COLO829 (cell line): ENCODE results near the gene HSPBP1.
A peak's percentile ranks its signal among the peaks of the same experiment; 100 is the strongest.

ENCODE experiments used
- DNase-seq: peaks from one replicate; pipeline ENCODE4 v3.0.0; 2012; ENCODE audit warnings: low spot score

The HSPBP1 gene

DNA sequence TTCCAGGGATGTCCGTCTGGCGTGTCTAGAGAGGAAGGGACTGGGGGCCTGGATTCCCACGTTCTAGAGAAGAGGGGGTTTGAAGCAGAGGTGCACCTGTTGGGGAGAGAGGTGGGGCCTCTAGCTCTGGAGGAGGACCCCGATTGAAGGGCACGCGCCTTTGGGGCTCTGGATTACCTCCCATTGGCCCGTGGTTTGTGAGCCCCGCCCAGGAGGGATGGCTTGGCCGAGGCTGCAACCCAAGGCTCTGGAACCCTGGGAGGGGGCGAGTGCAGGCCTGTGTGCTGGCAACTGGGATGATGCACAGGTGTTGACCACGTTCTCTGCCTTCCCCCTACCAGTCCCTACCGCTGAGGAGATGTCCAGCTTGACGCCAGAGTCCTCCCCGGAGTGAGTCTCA is 25.1 kb upstream of the HSPBP1 start:
- no peak for DNase-seq

DNA sequence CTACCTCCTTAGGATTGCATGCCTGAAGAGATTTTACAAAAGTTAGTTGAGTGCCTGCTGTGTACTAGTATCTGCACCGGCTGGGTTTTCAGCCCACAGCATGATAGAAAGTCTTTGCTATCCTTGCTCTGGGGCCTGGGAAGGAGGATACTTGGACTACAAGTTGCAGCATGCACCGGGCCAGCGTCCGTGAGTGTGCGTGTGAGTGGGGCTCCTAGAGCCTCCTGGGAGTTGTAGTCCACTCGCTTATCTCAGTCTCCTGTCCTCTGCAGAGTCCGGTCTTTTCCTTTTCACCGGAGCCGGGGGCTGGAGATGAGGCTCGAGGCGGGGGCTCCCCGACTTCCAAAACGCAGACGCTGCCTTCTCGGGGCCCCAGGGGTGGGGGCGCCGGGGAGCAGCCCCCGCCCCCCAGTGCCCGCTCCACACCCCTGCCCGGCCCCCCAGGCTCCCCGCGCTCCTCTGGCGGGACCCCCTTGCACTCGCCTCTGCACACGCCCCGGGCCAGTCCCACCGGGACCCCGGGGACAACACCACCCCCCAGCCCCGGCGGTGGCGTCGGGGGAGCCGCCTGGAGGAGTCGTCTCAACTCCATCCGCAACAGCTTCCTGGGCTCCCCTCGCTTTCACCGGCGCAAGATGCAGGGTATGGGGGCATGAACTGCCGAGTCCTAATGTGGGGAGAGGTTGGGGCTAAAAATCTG is 24.5 kb upstream of the HSPBP1 start:
- peak; percentile 61 for DNase-seq

DNA sequence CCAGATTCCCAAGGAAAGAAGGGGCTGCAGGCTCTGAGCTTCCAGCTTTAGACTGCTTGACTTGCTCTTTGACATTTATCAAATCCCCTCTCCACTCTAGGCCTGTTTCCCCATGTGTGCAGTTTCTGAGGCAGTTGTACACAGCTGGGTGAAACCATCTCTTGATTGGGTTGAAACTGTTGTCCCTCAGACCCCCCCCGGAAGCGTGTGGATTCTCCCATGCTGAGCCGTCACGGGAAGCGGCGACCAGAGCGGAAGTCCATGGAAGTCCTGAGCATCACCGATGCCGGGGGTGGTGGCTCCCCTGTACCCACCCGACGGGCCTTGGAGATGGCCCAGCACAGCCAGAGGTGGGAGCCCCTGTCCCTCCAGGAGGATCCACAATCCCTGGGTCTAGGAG is 23.6 kb upstream of the HSPBP1 start:
- DNase-seq, result no peak

DNA sequence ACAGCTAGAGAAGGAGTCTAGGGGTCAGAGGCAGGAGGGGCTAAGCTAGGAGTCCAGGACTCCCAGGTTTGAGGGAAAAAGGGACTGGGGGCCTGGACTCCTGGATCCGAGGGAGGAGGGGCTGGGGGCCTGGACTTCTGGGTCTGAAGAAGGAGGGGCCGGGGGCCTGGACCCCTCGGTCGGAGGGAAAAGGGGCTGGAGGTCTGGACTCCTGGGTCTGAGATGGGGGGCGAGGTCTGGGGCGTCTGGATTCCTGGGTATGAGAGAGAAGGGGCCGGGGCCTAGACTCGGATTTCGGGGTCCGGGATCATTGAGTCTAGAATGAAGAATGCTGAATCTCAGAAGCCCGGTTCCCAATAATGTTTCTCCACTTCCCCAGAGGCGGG is 22.4 kb upstream of the HSPBP1 start:
- DNase-seq, result no peak

DNA sequence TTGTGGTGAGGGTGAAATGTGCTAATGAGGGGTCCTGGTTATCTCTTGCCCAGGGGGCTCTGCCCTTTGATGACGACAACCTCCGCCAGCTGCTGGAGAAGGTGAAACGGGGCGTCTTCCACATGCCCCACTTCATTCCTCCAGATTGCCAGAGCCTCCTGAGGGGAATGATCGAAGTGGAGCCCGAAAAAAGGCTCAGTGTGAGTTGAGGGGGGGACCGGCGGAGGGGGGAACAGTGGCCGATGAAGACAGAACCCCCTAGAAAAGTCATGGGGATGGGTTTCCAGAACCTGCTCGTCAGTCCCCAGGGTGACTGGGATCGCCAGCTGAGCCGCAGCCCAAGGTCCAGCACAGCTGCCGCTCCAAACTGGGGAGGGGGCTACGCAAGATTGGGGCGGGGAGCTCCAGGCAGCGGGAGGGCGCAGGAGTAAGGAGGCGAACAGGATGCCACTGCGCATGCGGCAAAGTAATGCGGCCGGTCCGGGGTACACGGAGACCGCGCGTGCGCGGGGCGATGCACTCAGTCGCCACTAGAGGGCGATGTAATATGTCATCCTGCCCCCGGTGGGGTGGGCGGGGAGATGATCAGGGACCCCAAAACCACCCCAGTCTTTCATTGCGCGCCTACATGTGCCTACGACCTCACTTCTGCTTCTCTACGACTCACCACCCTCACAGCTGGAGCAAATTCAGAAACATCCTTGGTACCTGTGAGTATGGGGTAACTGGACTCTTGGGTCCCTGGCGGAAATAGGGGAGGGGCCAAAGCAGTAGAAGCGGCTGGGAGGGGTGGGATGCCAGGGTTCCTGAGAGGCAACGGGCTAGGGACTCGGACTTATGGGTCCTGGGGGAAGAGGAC is 21.8 kb upstream of the HSPBP1 start:
- DNase-seq, result peak; percentile 98

DNA sequence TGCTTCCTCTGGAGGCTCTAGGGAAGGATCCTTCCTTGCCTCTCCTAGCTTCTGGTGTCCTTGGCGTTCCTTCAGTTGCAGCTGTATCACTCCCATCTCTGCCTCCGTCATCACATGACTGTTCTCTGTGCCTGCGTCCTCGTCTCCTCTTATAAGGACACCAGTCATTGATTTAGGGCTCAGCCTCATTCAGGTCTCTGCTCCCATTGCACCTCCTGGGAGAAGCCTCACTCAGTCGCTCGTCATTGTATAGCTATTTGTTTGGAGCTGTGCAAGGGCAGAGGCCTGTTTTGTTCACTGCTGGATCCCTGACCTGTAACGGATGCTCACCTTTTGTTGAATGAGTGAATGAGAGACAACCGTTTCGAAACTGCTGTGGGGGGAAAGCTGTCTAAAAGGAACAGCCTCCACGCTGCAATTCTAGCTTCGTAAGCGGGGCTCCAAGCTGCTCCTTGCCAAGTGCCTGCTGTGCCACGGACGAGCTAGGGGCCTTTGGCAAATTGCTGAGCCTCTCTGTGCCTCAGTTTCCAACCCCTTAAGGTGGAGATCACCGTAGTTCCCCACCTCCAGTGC is 21.1 kb upstream of the HSPBP1 start:
- no peak for DNase-seq

DNA sequence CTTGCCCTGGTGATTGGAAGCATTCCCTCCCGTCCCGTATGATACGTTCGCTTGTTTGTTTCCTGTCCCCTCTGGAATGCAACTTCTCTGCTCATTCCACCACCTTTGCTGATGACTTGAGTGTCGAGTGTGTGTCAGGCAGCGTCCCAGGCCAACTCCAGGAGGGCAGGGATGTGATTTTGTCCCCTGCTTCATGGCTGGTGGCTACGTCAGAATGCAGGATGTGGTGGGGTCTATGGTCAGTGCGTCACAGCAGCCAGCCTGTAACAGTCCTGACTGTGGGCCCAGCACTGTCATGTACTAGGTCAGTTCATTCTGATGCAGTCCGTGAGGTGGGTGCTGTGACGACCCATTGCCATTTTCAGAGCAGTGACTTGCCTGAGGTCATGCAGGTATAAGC is 20.1 kb upstream of the HSPBP1 start:
- no peak for DNase-seq

DNA sequence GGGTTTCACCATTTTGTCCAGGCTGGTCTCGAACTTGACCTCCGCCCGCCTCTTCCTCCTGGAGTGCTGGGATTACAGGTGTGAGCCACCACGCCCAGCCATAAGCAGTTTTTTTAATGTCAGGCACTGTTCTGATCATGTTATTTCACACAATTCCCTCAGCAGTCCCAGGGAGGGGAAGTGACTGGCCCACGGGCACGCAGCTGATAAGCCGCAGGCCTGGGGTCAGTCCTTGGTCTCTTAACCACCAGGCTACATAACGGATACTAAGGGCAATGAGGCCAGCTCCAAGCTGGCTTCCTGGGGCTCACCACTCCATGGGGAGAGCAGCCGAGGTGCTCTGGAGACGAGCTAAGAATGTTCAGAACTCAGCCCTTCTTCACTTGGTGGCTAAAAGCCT is 17.4 kb upstream of the HSPBP1 start:
- no peak for DNase-seq

DNA sequence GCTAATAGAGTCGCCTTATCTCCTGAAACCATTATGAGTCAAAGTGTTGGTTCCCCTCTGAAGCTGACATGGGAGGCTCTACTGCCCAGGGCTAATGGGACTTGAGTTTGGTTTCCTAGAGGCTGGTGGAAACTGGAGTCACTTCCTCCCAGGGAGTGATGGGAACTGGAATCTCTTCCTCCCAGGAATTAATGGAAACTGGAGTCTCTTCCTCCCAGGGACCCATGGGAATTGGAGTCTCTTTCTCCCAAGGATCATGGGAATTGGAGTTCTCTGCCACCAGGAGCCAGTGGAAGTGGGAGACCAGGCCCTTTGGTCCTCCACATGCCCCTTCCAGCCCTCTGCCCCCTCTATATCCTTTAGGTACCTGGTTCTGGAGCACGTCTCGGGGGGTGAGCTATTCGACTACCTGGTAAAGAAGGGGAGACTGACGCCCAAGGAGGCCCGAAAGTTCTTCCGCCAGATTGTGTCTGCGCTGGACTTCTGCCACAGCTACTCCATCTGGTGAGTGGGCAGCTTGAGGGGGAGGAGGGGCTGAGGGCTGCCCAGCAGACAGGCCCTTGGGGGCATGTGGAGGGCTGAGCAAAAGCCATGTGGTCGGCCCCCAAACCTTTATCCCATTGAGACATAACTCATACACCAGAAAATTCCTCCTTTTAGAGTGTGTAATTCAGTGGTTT is 9.3 kb upstream of the HSPBP1 start:
- DNase-seq, result no peak

DNA sequence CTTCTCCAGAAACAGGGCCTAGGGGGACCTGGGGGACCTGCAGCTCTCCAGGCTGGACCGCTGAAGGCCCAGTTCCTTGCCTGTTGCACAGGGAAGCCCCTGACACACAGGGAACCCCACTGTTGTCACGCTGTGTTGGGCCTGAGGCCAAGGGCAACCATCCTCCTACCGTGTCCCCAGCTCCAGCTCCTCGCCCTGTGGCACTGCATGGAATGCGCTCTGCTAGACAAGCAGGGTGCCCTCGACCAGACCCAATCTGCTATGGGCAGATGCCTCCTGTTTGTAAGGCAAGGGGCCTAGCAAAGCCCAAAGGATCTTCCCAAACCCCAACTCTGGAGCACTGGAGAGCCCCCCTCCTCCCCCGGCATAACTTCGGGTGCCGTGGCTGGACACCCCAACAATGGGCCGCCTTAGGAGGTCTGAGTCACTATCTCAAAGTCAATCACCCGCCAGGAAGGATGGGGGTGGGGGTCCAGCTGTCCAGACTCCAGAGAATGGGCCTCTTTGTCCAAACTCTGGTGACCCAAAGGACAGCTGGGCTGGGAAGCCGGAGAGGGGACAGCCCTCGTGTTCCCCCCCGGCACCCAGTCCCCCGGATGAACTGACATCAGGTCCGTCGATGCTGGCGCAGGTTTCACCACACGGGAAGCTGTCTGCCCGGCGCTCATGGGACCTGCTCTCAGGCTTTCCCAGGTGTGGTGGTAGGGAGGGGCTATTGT is 7.6 kb upstream of the HSPBP1 start:
- no peak for DNase-seq

DNA sequence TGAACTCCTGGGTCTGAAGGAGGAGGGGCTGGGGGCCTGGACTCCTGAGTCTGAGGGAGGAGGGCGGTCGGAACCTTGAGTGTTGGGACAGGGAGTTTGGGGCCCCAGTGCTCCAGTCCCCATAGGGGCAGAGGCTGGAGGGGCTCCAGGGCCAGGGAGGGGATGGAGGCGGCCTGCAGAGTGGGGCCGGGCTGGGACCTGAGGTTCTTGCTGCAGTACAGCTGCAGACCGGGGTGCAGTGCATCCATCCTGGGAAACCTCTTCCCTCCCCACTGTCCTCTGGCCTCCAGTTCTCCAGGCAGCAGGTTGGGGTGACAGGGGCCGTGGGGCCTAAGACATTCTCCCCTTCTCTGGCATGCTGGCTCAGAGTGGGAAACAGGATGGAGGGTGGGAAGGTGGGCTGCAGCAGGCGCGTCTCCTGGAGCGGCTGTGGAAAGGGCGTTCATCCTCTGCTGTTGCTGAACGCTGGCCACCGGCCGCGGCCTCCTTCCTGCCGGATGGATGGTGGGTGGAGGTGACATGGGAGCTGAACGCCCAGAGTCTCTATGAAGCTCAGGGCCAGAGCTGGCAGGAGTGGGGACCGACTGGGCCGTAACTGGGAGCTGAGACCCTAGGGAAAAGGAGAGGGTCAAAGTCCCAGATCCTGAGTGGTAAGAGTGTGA is 5.5 kb upstream of the HSPBP1 start:
- DNase-seq, result no peak

DNA sequence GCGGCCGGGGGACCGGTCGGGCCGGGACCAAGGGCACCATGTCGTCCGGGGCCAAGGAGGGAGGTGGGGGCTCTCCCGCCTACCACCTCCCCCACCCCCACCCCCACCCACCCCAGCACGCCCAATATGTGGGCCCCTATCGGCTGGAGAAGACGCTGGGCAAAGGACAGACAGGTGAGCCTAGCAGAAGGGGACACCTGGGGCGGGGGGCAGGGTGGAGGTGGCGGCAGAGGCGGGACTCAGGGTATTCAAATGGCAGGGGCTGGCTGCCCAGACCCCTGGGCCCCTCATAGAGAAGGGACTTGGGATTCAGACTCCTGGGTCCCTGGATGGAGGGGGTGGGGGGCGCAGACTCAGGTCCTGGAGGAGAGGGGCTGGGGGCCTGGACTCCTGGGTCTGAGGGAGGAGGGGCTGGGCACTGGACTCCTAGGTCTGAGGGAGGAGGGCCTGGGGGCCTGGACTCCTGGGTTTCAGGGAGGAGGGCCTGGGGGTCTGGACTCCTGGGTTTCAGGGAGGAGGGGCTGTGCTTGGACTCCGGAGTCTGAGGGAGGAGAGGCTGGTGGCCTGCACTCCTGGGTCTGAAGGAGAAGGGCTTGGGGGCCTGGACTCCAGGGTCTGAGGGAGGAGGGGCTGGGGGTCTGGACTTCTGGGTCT is 4.6 kb upstream of the HSPBP1 start:
- DNase-seq, result no peak

DNA sequence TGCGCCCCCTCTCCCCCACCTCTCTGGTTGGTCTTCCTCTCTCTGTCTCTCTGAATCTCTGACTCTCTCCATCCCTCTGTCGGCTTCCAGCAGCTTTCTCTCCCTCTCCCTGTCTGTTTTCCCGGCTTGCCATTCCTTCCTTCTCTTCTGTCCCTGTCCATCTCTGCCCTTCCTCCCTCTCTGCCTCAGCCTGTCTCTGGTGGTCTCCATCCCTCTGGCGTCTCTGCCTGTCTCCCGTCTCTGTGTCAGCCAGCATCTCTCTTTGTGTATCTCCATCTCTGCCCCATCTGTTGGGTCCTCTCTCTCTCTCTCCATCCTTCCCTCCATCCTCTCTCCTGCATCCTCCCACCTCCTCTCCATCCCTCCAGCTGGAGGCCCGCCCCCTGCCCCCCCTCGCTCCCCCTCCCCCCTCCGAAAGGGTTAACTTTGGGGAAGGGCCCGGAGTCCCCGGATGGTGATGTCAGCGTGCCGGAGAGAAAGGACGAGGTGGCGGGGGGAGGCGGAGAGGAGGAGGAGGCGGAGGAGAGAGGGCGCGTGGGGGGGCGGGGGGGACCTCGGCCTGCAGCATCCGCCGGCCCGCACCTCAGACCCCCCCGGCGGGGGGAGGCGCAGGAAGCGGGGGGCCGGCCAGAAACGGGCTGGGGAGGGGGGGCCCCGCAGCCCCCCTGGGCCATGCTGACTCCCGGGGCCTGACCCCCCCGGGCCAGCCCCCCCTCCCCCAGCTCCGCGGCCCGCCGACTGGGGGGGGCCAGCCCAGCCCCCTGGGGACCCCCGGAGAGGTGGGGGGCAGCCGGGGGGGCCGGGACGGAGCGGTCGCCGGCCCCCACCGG is 3.9 kb upstream of the HSPBP1 start, which contains the start of gene BRSK1:
Gene BRSK1 (plus strand): TSS at position 450 of the 830 bp plus-strand sequence. CDS start 446 bp downstream, outside the sequence.
- DNase-seq, result no peak

DNA sequence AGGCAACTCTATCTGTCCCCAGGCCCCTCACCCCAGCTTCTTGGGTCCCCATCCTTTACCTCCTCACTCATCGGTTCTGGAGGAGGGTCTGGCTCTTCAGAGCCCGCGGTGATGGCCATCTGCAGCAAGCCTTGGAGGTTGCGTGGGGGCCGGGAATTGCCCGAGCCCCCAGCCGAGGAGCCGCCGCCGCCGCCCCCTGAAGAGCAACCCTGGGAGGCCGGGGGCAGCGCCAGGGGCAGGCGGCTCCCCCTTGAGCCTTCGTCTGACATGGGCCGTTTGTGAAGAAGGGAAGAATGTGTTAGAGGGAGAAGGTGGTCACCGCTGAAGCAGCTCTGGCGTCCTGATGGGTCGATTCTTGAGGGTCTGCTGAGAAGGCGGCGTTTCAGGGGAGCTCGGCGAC is 570 bp downstream of the HSPBP1 start:
- no peak for DNase-seq

DNA sequence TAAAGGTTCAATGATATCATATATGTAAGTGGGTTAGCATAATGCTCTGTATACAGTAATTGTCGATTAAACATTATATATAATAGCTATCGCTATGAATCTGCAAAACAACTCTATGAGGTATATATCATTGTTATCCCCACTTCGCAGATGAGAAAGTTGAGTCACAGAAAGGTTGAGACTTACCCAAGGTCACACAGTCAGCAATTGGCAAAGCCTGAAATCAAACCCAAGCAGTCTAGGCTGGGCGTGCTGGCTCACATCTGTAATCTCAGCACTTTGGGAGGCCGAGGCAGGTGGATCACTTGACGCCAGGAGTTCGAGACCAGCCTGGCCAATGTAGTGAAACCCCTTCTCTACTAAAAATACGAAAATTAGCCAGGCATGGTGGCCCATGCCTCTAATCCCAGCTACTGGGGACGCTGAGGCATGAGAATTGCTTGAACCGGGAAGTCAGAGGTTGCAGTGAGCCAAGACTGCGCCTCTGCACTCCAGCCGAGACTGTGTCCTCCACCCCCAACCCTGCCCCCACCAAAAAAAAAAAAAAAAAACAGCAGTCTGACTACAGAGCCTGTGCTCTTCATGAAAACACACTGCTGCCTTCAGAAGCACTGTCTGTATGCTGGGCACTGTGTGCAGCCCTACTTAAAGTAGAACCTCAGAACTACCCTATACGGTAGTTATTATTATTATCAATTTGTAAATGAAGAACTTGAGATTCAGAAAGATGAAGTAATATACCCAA is 1.3 kb downstream of the HSPBP1 start:
- no peak for DNase-seq

DNA sequence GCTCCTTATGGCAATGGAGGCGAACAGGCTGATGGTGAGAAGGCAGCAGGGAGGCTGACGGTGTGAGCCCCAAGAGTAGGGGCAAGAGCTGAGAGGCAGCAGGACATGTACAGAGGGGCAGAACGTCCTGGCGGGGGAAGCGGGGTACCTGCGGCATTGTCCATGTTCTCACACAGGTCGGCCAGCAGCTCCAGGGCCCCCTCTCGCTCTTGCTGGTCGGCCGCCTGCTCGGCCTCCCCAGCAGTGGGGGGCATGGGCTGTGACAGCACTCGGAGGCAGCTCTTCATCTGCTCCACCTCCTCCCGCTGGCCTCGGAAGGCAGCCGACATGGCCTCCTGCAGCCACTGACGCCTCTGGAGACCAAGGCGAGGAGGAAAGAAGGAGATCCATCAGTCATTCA is 2.4 kb downstream of the HSPBP1 start:
- DNase-seq, result no peak

DNA sequence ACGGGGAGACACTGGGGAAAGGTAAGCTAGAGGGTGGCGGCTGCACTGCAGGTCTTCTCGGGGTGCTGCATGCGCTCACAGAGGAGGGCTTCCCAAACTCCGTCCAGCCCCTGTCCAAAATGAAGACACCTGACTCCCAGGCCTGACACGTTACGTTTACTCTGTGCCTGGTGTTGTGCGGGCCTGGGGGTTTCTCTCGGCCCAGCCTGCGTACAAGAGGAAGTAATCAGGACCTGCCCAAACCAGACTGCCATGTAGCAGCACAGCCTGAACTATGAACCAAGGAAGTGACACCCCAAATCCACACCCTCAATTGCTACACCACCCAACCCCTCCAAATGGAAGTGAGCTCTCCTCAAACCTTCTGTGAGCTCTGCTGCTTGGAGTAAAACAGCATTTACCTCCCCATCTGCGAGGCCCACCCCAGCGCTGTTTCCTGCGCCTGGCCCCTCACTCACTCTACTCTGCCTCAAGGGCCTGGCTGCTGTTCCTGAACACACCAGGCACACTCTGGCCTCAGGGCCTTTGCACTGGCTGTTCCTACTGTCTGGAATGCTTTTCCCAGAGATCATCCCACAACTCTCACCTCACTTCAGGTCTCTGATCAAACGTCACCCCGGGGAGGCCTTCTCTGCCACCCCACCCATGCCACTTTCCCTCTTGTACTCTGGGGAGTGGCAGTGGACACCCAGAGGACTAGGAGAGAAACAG is 3.0 kb downstream of the HSPBP1 start:
- DNase-seq, result no peak
